HepG2 (cell line): ENCODE measurements around the gene DTNA.

Source experiments
- CENPBD1 ChIP-seq: sonication (generic); formaldehyde crosslinking; IDR thresholded peaks from 2 replicates; pipeline ENCODE4 v1.8.0; 2022; ENCODE audit warnings: missing genetic modification reagents, low read depth, mild to moderate bottlenecking, borderline replicate concordance
- CHD2 ChIP-seq: IDR thresholded peaks from 2 replicates; pipeline ENCODE4 v1.6.1; 2011; ENCODE audit warnings: low read depth, low read length, improper control_type of control experiment
- CTCF ChIP-seq: sonication (generic); formaldehyde crosslinking; IDR thresholded peaks from 2 replicates; pipeline ENCODE4 v1.5.0; 2020; ENCODE audit warnings: mild to moderate bottlenecking, missing genetic modification reagents, moderate library complexity
- KAT7 ChIP-seq: IDR thresholded peaks from 2 replicates; pipeline ENCODE4 v1.6.1; 2018; ENCODE audit warnings: borderline replicate concordance, missing compliant biosample characterization
- PHF8 ChIP-seq: sonication (generic); formaldehyde crosslinking; IDR thresholded peaks from 2 replicates; pipeline ENCODE4 v1.5.0; 2020; ENCODE audit warnings: missing genetic modification reagents
- POLR2A ChIP-seq, 2 experiments: IDR thresholded peaks; 2 replicates each; pipeline ENCODE4 v1.6.1; 2011; ENCODE audit warnings: low read depth in 2 of 2, low read length in 2 of 2, mild to moderate bottlenecking in 1 of 2, moderate library complexity in 1 of 2; ENCODE audit not compliant: insufficient read depth in 1 of 2
- SOX6 ChIP-seq, 2 experiments: fragments of 450-650 bp in 1 of 2; sonication (generic) in 1 of 2; formaldehyde crosslinking in 1 of 2; IDR thresholded peaks; 2 replicates each; pipeline versions ENCODE4 v1.4.0 to v1.6.1; 2017 to 2020; ENCODE audit warnings: antibody characterized with exemption in 1 of 2, mild to moderate bottlenecking in 1 of 2, missing genetic modification reagents in 1 of 2
- TF ChIP-seq, protein P1 (sequence below): IDR thresholded peaks from 2 replicates; pipeline ENCODE4 v1.6.1; 2012; ENCODE audit warnings: inconsistent platforms

DNA sequence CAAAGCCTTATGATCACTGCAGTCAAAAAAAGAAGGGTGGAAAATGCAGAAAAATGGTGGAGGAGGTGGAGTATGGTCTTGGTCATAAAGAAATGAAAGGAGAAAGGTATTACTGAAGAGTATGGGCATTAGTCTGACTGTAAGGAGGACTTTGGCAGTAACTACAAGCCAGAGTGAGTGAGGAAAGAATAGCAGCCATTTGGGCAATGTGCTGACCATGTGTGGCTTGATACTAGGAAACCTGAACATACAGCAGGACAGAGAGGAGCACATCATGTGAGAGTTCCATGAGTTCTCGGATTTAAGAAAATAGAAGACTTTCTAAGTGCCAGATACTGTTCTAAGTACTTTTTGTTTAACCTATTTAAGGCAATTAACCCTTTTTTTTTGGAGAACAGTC is 8.5 kb downstream of the DTNA start:
- TF ChIP-seq CTCF (no peak), CHD2 (no peak), PHF8 (no peak), SOX6 (IDR thresholded peaks at IDR 0.05) (no peak), SOX6 (CRISPR knock-in tag; IDR thresholded peaks at IDR 0.05) (no peak), POLR2A (IDR thresholded peaks at IDR 0.05; ENCODE audit: insufficient read depth in 1 of 2, low read depth in 2 of 2, low read length in 2 of 2) (no peak), CENPBD1 (CRISPR knock-in tag) (no peak), KAT7 (CRISPR knock-in tag) (no peak)
- TF ChIP-seq, protein P1, sequence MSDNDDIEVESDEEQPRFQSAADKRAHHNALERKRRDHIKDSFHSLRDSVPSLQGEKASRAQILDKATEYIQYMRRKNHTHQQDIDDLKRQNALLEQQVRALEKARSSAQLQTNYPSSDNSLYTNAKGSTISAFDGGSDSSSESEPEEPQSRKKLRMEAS: no peak
